GM19372 (cell line): Measurements from ENCODE around the gene GALNT2.
A peak's percentile ranks its signal among the peaks of the same experiment; 100 is the strongest.

Source experiments
- ATAC-seq: cut with Tn5 transposase; IDR thresholded peaks from one replicate; pipeline ENCODE4 v1.9.1; 2021; ENCODE audit warnings: mild to moderate bottlenecking, low read depth, moderate library complexity; ENCODE audit not compliant: unreplicated experiment

GALNT2 gene

GRCh38 chr1:230066466-230067404 is at the start of gene GALNT2:
Gene GALNT2, plus strand, starts transcription at chr1:230067238. Its CDS starts 43 bp downstream, at chr1:230067281.
- ATAC-seq: peak; percentile 85

GRCh38 chr1:230020451-230020850 is 46.6 kb upstream of the GALNT2 start:
- no peak for ATAC-seq

- no peak for ATAC-seq
Observed at GRCh38 chr1:230022666-230023380, 44.2 kb upstream of the GALNT2 start.

- no peak for ATAC-seq
Observed at GRCh38 chr1:230025686-230026085, 41.4 kb upstream of the GALNT2 start.

GRCh38 chr1:230026139-230026538 is 40.9 kb upstream of the GALNT2 start:
- no peak for ATAC-seq

GRCh38 chr1:230026572-230026971 is 40.5 kb upstream of the GALNT2 start:
- ATAC-seq: no peak

- no peak for ATAC-seq
Observed at GRCh38 chr1:230028602-230029223, 38.3 kb upstream of the GALNT2 start.

GRCh38 chr1:230029244-230029941 is 37.6 kb upstream of the GALNT2 start:
- no peak for ATAC-seq

GRCh38 chr1:230030122-230030821 is 36.8 kb upstream of the GALNT2 start:
- ATAC-seq: no peak

GRCh38 chr1:230031131-230031530 is 35.9 kb upstream of the GALNT2 start:
- ATAC-seq: no peak

- ATAC-seq: no peak
Observed at GRCh38 chr1:230032516-230033281, 34.3 kb upstream of the GALNT2 start.

GRCh38 chr1:230037261-230037660 is 29.8 kb upstream of the GALNT2 start:
- ATAC-seq: no peak

- ATAC-seq: no peak
Observed at GRCh38 chr1:230040440-230040839, 26.6 kb upstream of the GALNT2 start.

GRCh38 chr1:230043081-230043480 is 24.0 kb upstream of the GALNT2 start:
- no peak for ATAC-seq

GRCh38 chr1:230044729-230045128 is 22.3 kb upstream of the GALNT2 start:
- no peak for ATAC-seq

- no peak for ATAC-seq
Observed at GRCh38 chr1:230047114-230047865, 19.7 kb upstream of the GALNT2 start.

- ATAC-seq: no peak
Observed at GRCh38 chr1:230048322-230048721, 18.7 kb upstream of the GALNT2 start.

- ATAC-seq: no peak
Observed at GRCh38 chr1:230048922-230049321, 18.1 kb upstream of the GALNT2 start.
